GM19035 (cell line): Measurements from ENCODE around the gene PCDHGA12.

Experiments
- ATAC-seq: cut with Tn5 transposase; IDR thresholded peaks from one replicate; pipeline ENCODE4 v1.9.1; 2021; ENCODE audit not compliant: unreplicated experiment

Gene PCDHGA12

DNA sequence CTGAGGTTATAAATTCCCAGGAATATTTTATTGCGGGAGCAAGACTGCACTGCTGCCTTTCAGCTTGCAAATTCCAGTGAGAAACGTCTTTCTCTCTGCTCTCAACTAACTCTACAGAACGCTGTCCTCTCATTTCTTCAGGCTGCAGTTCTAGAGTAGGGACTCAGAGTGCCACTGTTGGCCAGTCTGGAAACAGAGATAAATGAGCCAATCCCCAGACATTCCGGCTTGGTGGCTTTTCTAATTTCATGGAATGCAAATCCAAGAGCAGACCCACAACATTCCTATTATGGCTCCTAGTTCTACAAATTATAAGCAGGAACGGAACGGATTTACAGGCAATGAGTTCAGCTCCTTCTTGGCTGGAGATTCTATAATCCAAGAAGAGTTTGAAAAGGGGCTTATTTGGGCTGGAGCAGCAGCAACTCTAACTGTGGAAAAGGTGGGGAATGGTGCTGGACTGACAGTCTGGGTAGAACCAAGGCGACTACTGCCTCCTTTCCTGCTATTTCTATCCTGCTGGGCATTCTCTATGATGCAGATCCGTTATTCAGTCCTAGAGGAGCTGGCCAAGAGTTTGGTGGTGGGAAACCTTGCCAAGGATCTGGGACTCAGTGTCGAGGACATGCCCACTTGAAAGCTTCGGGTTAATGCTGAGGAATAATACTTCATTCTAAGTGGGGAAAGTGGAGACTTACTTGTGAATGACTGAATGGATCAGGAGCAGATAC, 9.3 kb downstream of the PCDHGA12 start:
- no peak for ATAC-seq

DNA sequence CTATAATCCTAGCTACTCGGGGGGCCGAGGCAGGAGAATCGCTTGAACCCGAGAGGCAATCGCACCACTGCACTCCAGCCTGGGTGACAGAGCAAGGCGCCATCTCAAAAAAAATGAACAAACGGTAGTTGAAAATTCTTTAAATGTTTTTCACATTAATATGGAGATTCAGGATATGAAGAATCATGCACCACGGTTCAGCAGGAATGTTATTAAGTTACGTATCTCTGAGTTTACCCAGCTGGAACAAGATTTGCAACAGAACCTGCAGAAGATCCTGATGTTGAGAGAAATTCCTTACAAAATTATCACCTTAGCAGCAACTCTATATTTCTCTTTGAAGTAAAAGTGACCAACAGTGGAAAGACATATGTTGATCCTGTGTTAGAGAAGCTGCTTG, 10.0 kb downstream of the PCDHGA12 start:
- ATAC-seq, result no peak

DNA sequence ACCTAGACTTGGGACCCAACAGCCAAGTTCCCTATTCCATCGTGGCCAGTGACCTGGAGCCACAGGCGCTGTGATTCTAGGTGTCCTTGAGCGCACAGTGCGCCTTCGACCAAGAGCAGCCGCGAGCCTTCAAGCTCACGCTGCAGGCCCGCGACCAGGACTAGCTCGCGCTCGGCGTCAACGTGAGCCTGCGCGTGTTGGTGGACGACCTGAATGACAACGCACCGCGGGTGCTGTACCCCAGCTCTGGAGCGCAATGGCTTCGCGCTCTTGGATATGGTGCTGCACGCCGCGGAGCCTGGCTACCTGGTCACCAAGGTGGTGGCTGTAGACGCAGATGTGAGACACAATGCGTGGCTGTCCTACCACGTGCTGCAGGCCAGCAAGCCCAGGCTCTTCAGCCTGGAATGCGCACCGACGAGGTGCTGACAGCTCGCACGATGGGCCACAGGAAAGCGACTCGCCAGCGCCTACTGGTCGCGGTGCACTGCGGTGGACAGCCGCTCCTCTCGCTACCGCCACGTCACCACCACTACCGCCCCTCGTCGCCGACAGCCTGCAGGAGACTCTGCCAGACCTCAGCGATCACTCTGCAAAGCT, 11.4 kb downstream of the PCDHGA12 start:
- ATAC-seq, result no peak

DNA sequence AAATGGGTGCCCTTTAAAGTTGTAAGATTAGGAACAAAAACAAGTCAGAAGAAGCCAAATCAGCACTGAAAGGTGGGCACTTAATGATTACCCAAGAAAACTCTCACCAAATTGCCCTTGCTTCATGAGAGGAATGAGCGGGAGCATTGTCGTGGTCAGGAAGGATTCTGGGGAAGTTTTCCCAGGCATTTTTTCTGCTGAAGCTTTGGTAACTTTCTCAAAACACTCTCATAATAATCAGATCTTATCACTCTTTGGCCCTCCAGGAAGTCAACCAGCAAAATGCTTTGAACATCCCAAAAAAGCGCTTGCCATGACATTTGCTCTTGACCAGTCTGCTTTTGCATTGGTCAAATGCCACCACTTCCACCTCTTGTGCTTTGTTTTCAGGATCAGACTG, 35.0 kb downstream of the PCDHGA12 start:
- no peak for ATAC-seq

DNA sequence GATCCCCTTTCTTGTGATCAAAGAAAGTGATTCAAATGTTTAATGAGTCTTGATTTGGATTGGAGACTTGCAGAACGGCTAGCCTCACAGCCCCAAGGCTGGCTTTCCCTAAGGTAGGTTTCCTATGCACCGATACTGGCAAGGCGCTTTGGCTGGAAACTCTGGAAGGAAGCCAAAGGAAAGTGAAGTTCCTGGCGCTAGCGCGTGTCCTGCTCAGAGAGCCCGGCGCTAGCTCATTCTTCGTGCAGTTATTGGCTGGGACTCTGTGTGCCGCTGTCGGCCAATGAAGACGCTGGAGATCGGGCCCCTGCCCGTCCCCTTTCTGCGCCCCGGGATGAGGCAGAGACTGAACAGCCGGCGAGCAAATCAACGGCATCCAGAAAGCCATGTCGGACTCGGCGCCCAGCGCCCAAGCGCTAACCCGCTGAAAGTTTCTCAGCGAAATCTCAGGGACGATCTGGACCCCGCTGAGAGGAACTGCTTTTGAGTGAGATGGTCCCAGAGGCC, 45.4 kb downstream of the PCDHGA12 start, which contains the start of gene PCDHGC3:
PCDHGC3 (plus strand) TSS at position 342 of the 507 bp plus-strand sequence; CDS start at position 493, 151 bp downstream.
- ATAC-seq, result peak; percentile 97

DNA sequence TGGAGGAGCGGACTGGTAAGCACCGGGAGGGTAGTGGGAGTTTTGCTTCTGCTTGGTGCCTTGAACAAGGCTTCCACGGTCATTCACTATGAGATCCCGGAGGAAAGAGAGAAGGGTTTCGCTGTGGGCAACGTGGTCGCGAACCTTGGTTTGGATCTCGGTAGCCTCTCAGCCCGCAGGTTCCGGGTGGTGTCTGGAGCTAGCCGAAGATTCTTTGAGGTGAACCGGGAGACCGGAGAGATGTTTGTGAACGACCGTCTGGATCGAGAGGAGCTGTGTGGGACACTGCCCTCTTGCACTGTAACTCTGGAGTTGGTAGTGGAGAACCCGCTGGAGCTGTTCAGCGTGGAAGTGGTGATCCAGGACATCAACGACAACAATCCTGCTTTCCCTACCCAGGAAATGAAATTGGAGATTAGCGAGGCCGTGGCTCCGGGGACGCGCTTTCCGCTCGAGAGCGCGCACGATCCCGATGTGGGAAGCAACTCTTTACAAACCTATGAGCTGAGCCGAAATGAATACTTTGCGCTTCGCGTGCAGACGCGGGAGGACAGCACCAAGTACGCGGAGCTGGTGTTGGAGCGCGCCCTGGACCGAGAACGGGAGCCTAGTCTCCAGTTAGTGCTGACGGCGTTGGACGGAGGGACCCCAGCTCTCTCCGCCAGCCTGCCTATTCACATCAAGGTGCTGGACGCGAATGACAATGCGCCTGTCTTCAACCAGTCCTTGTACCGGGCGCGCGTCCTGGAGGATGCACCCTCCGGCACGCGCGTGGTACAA, 46.0 kb downstream of the PCDHGA12 start:
- ATAC-seq, result peak; percentile 30

DNA sequence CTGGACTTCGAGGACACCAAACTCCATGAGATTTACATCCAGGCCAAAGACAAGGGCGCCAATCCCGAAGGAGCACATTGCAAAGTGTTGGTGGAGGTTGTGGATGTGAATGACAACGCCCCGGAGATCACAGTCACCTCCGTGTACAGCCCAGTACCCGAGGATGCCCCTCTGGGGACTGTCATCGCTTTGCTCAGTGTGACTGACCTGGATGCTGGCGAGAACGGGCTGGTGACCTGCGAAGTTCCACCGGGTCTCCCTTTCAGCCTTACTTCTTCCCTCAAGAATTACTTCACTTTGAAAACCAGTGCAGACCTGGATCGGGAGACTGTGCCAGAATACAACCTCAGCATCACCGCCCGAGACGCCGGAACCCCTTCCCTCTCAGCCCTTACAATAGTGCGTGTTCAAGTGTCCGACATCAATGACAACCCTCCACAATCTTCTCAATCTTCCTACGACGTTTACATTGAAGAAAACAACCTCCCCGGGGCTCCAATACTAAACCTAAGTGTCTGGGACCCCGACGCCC, 46.8 kb downstream of the PCDHGA12 start:
- ATAC-seq, result no peak

DNA sequence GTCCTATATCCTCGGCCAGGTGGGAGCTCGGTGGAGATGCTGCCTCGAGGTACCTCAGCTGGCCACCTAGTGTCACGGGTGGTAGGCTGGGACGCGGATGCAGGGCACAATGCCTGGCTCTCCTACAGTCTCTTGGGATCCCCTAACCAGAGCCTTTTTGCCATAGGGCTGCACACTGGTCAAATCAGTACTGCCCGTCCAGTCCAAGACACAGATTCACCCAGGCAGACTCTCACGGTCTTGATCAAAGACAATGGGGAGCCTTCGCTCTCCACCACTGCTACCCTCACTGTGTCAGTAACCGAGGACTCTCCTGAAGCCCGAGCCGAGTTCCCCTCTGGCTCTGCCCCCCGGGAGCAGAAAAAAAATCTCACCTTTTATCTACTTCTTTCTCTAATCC, 47.5 kb downstream of the PCDHGA12 start:
- ATAC-seq, result no peak

DNA sequence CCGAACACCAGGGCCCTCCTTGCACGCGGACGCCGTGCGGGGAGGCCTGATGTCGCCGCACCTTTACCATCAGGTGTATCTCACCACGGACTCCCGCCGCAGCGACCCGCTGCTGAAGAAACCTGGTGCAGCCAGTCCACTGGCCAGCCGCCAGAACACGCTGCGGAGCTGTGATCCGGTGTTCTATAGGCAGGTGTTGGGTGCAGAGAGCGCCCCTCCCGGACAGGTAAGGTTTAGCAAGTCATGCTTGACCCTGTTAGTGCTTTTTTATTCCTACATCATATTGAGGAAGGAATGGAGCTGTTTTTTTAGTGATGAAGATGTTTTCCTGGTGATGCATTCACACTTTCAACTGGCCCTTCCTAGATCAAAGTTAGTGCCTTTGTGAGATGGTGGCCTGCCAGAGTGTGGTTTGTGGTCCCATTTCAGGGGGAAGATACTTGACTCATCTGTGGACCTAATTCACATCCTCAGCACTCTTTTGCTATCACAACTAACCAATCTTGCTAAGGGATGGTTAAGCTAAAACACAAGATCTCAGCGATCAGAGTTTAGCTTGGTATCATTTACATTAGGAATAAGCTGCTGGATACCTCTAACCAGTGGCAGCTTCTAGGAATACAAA, 48.1 kb downstream of the PCDHGA12 start:
- ATAC-seq, result no peak

DNA sequence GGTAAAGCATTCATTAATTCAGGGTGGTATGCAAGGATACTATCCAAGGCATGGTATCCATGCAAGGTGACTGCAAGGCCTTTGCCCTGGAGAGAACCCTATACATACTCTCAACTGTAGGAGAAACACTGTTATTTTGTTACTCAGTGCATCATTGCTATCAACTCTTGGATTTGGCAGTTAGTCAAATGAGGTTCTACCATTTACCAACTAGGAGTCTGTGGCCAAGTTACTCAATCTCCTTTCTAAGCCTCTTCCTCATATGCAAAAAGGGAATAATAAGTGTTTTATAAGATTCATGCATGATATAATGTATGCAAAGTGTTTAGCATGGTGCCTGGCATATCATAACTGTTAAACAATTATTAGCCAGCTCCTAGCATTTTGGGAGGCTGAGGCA, 49.5 kb downstream of the PCDHGA12 start:
- ATAC-seq, result no peak
